GM19023 (cell line): Measurements from ENCODE around the gene CCDC192.
"Not testable (repeated sequence)": the region's sequence is repeated elsewhere in the genome, so short reads cannot be mapped to it uniquely, and the experiment has no call there.

Experiments used
- ATAC-seq: cut with Tn5 transposase; IDR thresholded peaks from one replicate; pipeline ENCODE4 v1.9.1; 2021; ENCODE audit warnings: mild to moderate bottlenecking, moderate library complexity; ENCODE audit not compliant: unreplicated experiment

The CCDC192 gene

GRCh38 chr5:127839496-127840197 lies 136.5 kb downstream of the CCDC192 start:
- peak; percentile 14 for ATAC-seq

- ATAC-seq, result peak; percentile 67
These were observed 137.0 kb downstream of the CCDC192 start for GRCh38 chr5:127840198-127840524.

GRCh38 chr5:127840809-127841208 lies 137.6 kb downstream of the CCDC192 start:
- ATAC-seq, result no peak

GRCh38 chr5:127844581-127845021 lies 141.4 kb downstream of the CCDC192 start:
- ATAC-seq, result no peak

- ATAC-seq, result no peak
These were observed 143.7 kb downstream of the CCDC192 start for GRCh38 chr5:127846884-127847283.

- not testable (repeated sequence) for ATAC-seq
These were observed 144.4 kb downstream of the CCDC192 start for GRCh38 chr5:127847641-127848040.

- ATAC-seq, result no peak
These were observed 144.9 kb downstream of the CCDC192 start for GRCh38 chr5:127848098-127848497.

GRCh38 chr5:127849408-127849807 lies 146.2 kb downstream of the CCDC192 start:
- no peak for ATAC-seq

GRCh38 chr5:127849891-127850290 lies 146.7 kb downstream of the CCDC192 start:
- ATAC-seq, result no peak

- ATAC-seq, result no peak
These were observed 148.8 kb downstream of the CCDC192 start for GRCh38 chr5:127851964-127852363.

GRCh38 chr5:127854520-127854919 lies 151.3 kb downstream of the CCDC192 start:
- ATAC-seq, result no peak

- ATAC-seq, result peak; percentile 60
These were observed 153.1 kb downstream of the CCDC192 start for GRCh38 chr5:127856292-127856691.

- no peak for ATAC-seq
These were observed 155.1 kb downstream of the CCDC192 start for GRCh38 chr5:127858116-127858784.

- no peak for ATAC-seq
These were observed 157.1 kb downstream of the CCDC192 start for GRCh38 chr5:127860291-127860690.

GRCh38 chr5:127863161-127863560 lies 160.0 kb downstream of the CCDC192 start:
- ATAC-seq, result no peak

GRCh38 chr5:127863610-127864395 lies 160.6 kb downstream of the CCDC192 start:
- ATAC-seq, result no peak

GRCh38 chr5:127864511-127864910 lies 161.3 kb downstream of the CCDC192 start:
- no peak for ATAC-seq

- ATAC-seq, result peak; percentile 53
These were observed 162.1 kb downstream of the CCDC192 start for GRCh38 chr5:127865273-127865672.

- ATAC-seq, result no peak
These were observed 164.0 kb downstream of the CCDC192 start for GRCh38 chr5:127867022-127867783.

GRCh38 chr5:127870914-127871313 lies 167.7 kb downstream of the CCDC192 start:
- ATAC-seq, result peak; percentile 48
